Body of pancreas (tissue), 4 donors: ENCODE measurements around the gene SLC51A. TPM values are rescaled to one million over a fixed set of nuclear protein-coding genes. Genes with fewer than 3 reads are reported as not detected.

Experiments used
- ATAC-seq: fragments of 150-250 bp; one replicate; pipeline ENCODE4 v1.9.1; 2016
- DNase-seq, 4 donors: peaks; one replicate each; pipeline ENCODE4 v3.0.0-alpha.2; 2019
- H3K27ac ChIP-seq, 4 donors: fragments of 200-600 bp; sonication (generic); 1 replicate in 3 of 4; 2 replicates in 1 of 4; pipeline versions ENCODE4 v1.5.1 to v1.6.1; 2016 to 2019; ENCODE audit warnings: mild to moderate bottlenecking in 1 of 4, mixed read lengths in 1 of 4, moderate library complexity in 1 of 4
- H3K27me3 ChIP-seq, 2 donors: fragments of 200-600 bp; sonication (generic); one replicate each; pipeline ENCODE4 v1.6.0; 2016; ENCODE audit warnings: mild to moderate bottlenecking in 1 of 2
- H3K36me3 ChIP-seq, 2 donors: fragments of 200-600 bp; sonication (generic); replicated peaks in 1 of 2; 2 replicates each; pipeline ENCODE4 v1.5.1; 2016; ENCODE audit warnings: low read depth in 2 of 2; ENCODE audit not compliant: insufficient read depth in 1 of 2
- H3K4me1 ChIP-seq: fragments of 200-600 bp; sonication (generic); one replicate; pipeline ENCODE4 v1.6.0; 2016
- H3K4me3 ChIP-seq, 2 donors: fragments of 200-600 bp; sonication (generic); 1 replicate in 1 of 2; 2 replicates in 1 of 2; pipeline ENCODE4 v1.5.1; 2016 to 2019
- H3K9me3 ChIP-seq, 3 donors: fragments of 200-600 bp; sonication (generic); 1 replicate in 2 of 3; 2 replicates in 1 of 3; pipeline ENCODE4 v1.5.1; 2016
- CTCF ChIP-seq, 7 experiments: fragments of 450-650 bp in 4 of 7; fragments of 200-600 bp in 3 of 7; sonication (generic) in 3 of 7; IDR thresholded peaks; one replicate each; pipeline ENCODE4 v1.5.1; 2016 to 2019; ENCODE audit warnings: antibody characterized with exemption in 7 of 7
- POLR2A ChIP-seq, 3 donors: fragments of 450-650 bp; IDR thresholded peaks; one replicate each; pipeline ENCODE4 v1.6.1; 2016; ENCODE audit warnings: antibody characterized with exemption in 3 of 3, mild to moderate bottlenecking in 2 of 3
- WGBS, 2 donors: methylation state at CpG; one replicate each; pipeline ENCODE4 v1.1.5; 2017; 5-methylcytosine and 5-hydroxymethylcytosine counted together
- intact Hi-C: fragments of 100-400 bp; cut with DNase I; formaldehyde crosslinking; loops from one replicate; pipeline ENCODE4 v1.15.1; 2023
- total RNA-seq, 2 donors: library from RNA; depleted of rRNA; stranded (reverse); fragments of >200 nt; gene quantifications; one replicate each; pipeline ENCODE4 v1.1.0, GENCODE V29; 2016

SLC51A gene
- total RNA-seq, 2 donors from 2014 or later: 0.26 TPM; not detected in 1

DNA sequence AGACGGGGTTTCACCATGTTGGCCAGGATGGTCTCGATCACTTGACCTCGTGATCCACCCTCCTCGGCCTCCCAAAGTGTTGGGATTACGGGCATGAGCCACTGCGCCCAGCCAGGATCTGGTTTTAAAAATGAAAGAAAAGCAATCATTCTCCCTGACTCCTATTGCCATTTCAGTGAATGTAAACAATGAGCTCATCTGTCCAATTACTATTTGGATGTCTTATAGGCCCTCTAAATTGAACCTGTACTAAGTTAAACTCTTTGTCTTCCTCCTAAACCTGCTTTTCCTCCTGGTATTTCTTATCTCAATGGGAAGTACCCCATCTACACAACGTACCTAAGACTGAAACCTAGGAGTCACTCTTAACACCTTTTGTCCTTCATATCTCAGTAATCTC lies 47.5 kb downstream of the SLC51A start:
- ATAC-seq: no peak
- intact Hi-C loops: no loop called here

DNA sequence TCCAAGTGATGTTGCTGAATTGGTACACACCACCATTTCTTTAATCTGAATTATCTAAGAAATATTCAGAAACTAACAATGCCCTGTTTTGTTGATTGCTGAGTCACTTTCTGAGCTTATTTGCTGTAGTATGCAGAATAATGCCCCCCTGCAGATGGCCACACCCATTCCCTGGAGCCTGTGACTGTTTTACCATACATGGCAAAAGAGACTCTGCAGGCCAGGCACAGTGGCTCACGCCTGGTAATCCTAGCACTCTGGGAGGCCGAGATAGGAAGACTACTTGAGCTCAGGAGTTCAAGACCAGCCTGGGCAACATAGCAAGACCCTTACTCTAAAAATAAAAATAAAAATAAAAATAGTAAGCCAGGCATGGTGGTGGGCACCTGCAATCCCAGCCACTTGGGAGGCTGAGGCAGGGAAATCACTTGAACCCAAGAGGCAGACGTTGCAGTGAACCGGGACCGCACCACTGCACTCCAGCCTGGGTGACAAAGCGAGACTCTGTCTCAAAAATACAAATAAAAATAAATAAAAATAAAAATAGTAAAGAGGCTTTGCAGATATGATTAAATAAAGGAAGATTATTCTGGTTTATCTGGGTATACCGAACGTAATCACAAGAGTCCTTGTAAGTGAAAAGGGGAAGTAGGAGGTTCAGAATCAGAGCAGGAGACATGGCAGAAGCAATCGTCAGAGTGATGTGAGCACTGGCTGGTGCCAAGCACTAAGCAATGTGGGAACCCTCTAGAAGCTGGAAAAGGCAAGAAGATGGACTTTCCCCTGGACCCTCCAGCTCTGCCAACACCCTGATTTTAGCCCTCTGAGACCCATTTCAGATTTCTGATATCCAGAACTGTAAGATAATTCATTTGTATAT lies 52.2 kb downstream of the SLC51A start:
- intact Hi-C loops: no loop called here
- Histone ChIP-seq H3K9me3 (no peaks in the 10 kb centered on the region), H3K27ac (no peak overlapping the region), H3K4me3 (no peak overlapping the region), H3K36me3 (no peaks in the 10 kb centered on the region), H3K4me1 (no peaks in the 10 kb centered on the region), H3K27me3 (no peaks in the 10 kb centered on the region)
- TF ChIP-seq POLR2A (IDR thresholded peaks at IDR 0.05) (no peak), CTCF (IDR thresholded peaks at IDR 0.05) (no peak)
- ATAC-seq (no peak), DNase-seq (no peak)
- WGBS, 2 donors: 70 to 81% methylated on average over 9 of the region's 9 CpGs

More for the DNA sequence above, 47.5 kb downstream of the SLC51A start:
- WGBS, 2 donors: 97% methylated on average over 7 of the region's 7 CpGs
- no peaks in the 10 kb centered on the region for H3K4me1 ChIP-seq
- no peak for TF ChIP-seq POLR2A (IDR thresholded peaks at IDR 0.05)
- TF ChIP-seq CTCF (IDR thresholded peaks at IDR 0.05): no peak
- no peaks in the 10 kb centered on the region for H3K27me3 ChIP-seq
- H3K36me3 ChIP-seq: no peaks in the 10 kb centered on the region
- H3K4me3 ChIP-seq: no peak overlapping the region
- DNase-seq: no peak
- no peak overlapping the region for H3K27ac ChIP-seq
- no peaks in the 10 kb centered on the region for H3K9me3 ChIP-seq

GRCh38 chr3:196270499-196270898 lies 54.2 kb downstream of the SLC51A start:
- WGBS, 2 donors: 93 to 94% methylated on average over 5 of the region's 5 CpGs
- DNase-seq: no peak
- intact Hi-C loops: no loop called here
- ATAC-seq: no peak
- no peaks in the 10 kb centered on the region for H3K4me1 ChIP-seq
- no peaks in the 10 kb centered on the region for H3K36me3 ChIP-seq
- no peak overlapping the region for H3K27ac ChIP-seq
- no peaks in the 10 kb centered on the region for H3K9me3 ChIP-seq
- no peaks in the 10 kb centered on the region for H3K27me3 ChIP-seq
- no peak overlapping the region for H3K4me3 ChIP-seq
- TF ChIP-seq POLR2A (IDR thresholded peaks at IDR 0.05) (no peak), CTCF (IDR thresholded peaks at IDR 0.05) (no peak)

DNA sequence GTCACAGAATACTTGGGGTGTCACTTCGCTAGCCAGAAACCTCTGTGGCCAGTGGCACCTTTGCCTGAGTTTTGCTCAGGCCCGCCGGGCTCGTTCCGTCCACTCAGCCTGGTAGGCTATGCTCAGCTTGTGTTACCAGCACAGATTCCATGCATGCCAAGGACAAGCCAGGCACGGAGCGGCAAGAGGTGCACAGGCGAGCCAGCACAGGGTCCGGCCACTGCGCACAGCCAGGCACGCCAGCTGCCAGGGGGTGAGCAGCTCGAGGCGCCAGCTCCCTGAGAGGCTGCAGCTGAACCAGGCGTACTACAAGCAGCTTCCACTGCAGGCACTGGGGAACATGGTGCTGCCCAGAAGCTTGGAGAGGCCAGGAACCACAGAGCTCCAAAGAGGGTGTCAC lies 56.5 kb downstream of the SLC51A start:
- TF ChIP-seq POLR2A (IDR thresholded peaks at IDR 0.05) (no peak), CTCF (IDR thresholded peaks at IDR 0.05) (no peak)
- 98% methylated on average over 9 to 14 of the region's 14 CpGs for WGBS, 2 donors
- no peak for ATAC-seq
- no peak overlapping the region for H3K4me3 ChIP-seq
- DNase-seq: no peak
- no peaks in the 10 kb centered on the region for H3K4me1 ChIP-seq
- intact Hi-C loops: no loop called here
- H3K27ac ChIP-seq: no peak overlapping the region
- no peaks in the 10 kb centered on the region for H3K9me3 ChIP-seq
- H3K36me3 ChIP-seq: no peaks in the 10 kb centered on the region
- H3K27me3 ChIP-seq: no peaks in the 10 kb centered on the region

DNA sequence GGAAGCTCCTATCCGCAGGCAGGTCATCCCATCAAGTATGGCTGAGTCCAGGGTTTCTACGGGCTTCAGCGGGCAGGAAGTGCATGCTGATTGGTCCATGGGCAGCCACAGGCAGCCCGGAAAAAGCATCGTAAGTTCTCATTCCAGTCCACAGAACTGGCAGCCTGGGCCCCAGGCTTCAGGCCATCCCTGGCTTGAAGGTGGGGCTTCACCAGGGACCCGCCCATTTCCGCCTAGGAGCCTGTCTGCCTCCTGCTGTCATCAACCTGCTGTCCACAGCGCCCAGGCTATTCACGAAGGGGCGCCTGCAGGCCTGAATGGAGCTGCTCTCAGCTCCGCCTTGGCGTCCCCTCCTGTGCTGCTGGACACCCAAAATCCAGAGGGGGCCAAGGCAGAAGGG lies 57.3 kb downstream of the SLC51A start:
- Histone ChIP-seq H3K27me3 (no peaks in the 10 kb centered on the region), H3K27ac (no peak overlapping the region), H3K36me3 (no peaks in the 10 kb centered on the region), H3K4me1 (peaks cover 1% of the 10 kb centered on the region), H3K9me3 (no peaks in the 10 kb centered on the region), H3K4me3 (no peak overlapping the region)
- no peak for TF ChIP-seq POLR2A (IDR thresholded peaks at IDR 0.05)
- TF ChIP-seq CTCF (IDR thresholded peaks at IDR 0.05): no peak
- ATAC-seq (no peak), DNase-seq (no peak)
- intact Hi-C loops: no loop called here
- 95 to 100% methylated on average over 1 to 12 of the region's 12 CpGs for WGBS, 2 donors
